H1 (cell line): Measurements from ENCODE around the gene ANO9. TPM values are rescaled to one million over a fixed set of nuclear protein-coding genes. Genes with fewer than 3 reads are reported as not detected.

ENCODE experiments used
- CTCF ChIA-PET: fragments of 300-600 bp; sonication (Branson Sonifier 250); formaldehyde crosslinking; loops from one replicate; lab custom pipeline; 2021; ENCODE audit not compliant: partially characterized antibody; lab: Charles Lee
- POLR2A ChIA-PET: fragments of 300-600 bp; sonication (Branson Sonifier 250); formaldehyde crosslinking; loops from one replicate; lab custom pipeline; 2021; ENCODE audit warnings: inconsistent platforms; ENCODE audit not compliant: partially characterized antibody; lab: Charles Lee
- DNase-seq, 2 experiments: peaks; one replicate each; pipeline versions ENCODE4 v3.0.0 to v3.0.0-alpha.2; 2010 to 2022; ENCODE audit warnings: low spot score in 2 of 2, low read depth in 1 of 2, mixed read lengths in 1 of 2
- FAIRE-seq: peaks from 2 replicates; lab custom pipeline; 2011; peaks lifted over from hg19 to GRCh38; lab: Jason Lieb, UNC
- H2AFZ ChIP-seq: 2 replicates; pipeline ENCODE4 v1.8.1; 2012; ENCODE audit warnings: low read length, inconsistent platforms
- H2AK5ac ChIP-seq: 2 replicates; pipeline ENCODE4 v1.6.1; 2013; ENCODE audit warnings: low read depth, low read length
- H2BK120ac ChIP-seq: replicated peaks from 2 replicates; pipeline ENCODE3; 2013; ENCODE audit warnings: low read depth, low read length, inconsistent platforms
- H2BK12ac ChIP-seq: 2 replicates; pipeline ENCODE4 v1.6.1; 2013; ENCODE audit warnings: low read depth, low read length
- H2BK15ac ChIP-seq: 2 replicates; pipeline ENCODE4 v1.6.1; 2013; ENCODE audit warnings: low read length
- H2BK20ac ChIP-seq: 2 replicates; pipeline ENCODE4 v1.6.1; 2013; ENCODE audit warnings: low read length
- H2BK5ac ChIP-seq: 2 replicates; pipeline ENCODE4 v1.6.1; 2013; ENCODE audit warnings: low read depth, low read length
- H3K14ac ChIP-seq: 2 replicates; pipeline ENCODE4 v1.6.1; 2013; ENCODE audit warnings: inconsistent platforms; ENCODE audit not compliant: insufficient read length
- H3K18ac ChIP-seq: 2 replicates; pipeline ENCODE4 v1.6.1; 2013; ENCODE audit warnings: low read length; ENCODE audit errors: extremely low read depth
- H3K23ac ChIP-seq: 2 replicates; pipeline ENCODE4 v1.6.1; 2013; ENCODE audit warnings: inconsistent platforms; ENCODE audit not compliant: insufficient read length
- H3K23me2 ChIP-seq: 2 replicates; pipeline ENCODE4 v1.6.1; 2013; ENCODE audit warnings: low read depth, low read length
- H3K27ac ChIP-seq: 2 replicates; pipeline ENCODE4 v1.6.1; 2011; ENCODE audit warnings: low read depth, low read length, inconsistent platforms
- H3K27me3 ChIP-seq, 4 experiments: replicated peaks in 1 of 4; 1 replicate in 1 of 4; 2 replicates in 3 of 4; pipeline versions ENCODE4 v1.6.1 to v1.8.1; 2011 to 2013; ENCODE audit warnings: low read length in 3 of 4, mild to moderate bottlenecking in 3 of 4, inconsistent platforms in 2 of 4, mixed read lengths in 2 of 4, moderate library complexity in 1 of 4; ENCODE audit not compliant: control insufficient read depth in 3 of 4, insufficient read depth in 3 of 4; ENCODE audit errors: extremely low read depth in 1 of 4
- H3K36me3 ChIP-seq, 4 experiments: 2 replicates each; pipeline versions ENCODE4 v1.6.1 to v1.8.1; 2011 to 2013; ENCODE audit warnings: mild to moderate bottlenecking in 4 of 4, low read length in 3 of 4, moderate library complexity in 2 of 4, control low read depth in 1 of 4, inconsistent platforms in 1 of 4; ENCODE audit not compliant: insufficient read depth in 4 of 4, control insufficient read depth in 2 of 4
- H3K4ac ChIP-seq: replicated peaks from 2 replicates; pipeline ENCODE3; 2013; ENCODE audit warnings: low read length, low read depth, mixed read lengths, inconsistent platforms; ENCODE audit not compliant: insufficient read length
- H3K4me1 ChIP-seq, 4 experiments: replicated peaks in 1 of 4; 1 replicate in 1 of 4; 2 replicates in 3 of 4; pipeline versions ENCODE4 v1.6.1 to v1.8.1; 2011 to 2013; ENCODE audit warnings: low read length in 3 of 4, inconsistent platforms in 2 of 4, mixed read lengths in 1 of 4; ENCODE audit not compliant: insufficient read depth in 4 of 4, control insufficient read depth in 3 of 4
- H3K4me2 ChIP-seq, 2 experiments: 2 replicates each; pipeline versions ENCODE4 v1.6.1 to v1.8.1; 2011 to 2013; ENCODE audit warnings: low read depth in 2 of 2, low read length in 2 of 2, control low read depth in 1 of 2, inconsistent platforms in 1 of 2, mild to moderate bottlenecking in 1 of 2; ENCODE audit not compliant: insufficient read depth in 1 of 2
- H3K4me3 ChIP-seq, 4 experiments: fragments of 200-600, 300-600 bp in 1 of 4; sonication (generic), shearing (Covaris generic), sonication (Bioruptor Twin) in 1 of 4; 2 replicates each; pipeline versions ENCODE4 v1.5.1 to v1.8.1; 2011 to 2016; ENCODE audit warnings: low read length in 4 of 4, low read depth in 3 of 4, control low read depth in 2 of 4, inconsistent platforms in 2 of 4, mild to moderate bottlenecking in 2 of 4, mixed read lengths in 1 of 4, moderate library complexity in 1 of 4; ENCODE audit not compliant: insufficient read depth in 2 of 4; ENCODE audit errors: extremely low read depth in 1 of 4
- H3K56ac ChIP-seq: replicated peaks from 2 replicates; pipeline ENCODE3; 2013; ENCODE audit warnings: low read depth, mild to moderate bottlenecking, mixed read lengths, low read length, inconsistent platforms; ENCODE audit not compliant: insufficient read length
- H3K79me1 ChIP-seq: 2 replicates; pipeline ENCODE4 v1.6.1; 2013; ENCODE audit warnings: low read depth, low read length, control low read depth
- H3K79me2 ChIP-seq, 2 experiments: 2 replicates each; pipeline versions ENCODE4 v1.6.1 to v1.8.1; 2012 to 2013; ENCODE audit warnings: low read length in 2 of 2, mild to moderate bottlenecking in 2 of 2, inconsistent platforms in 1 of 2; ENCODE audit not compliant: insufficient read depth in 2 of 2, control insufficient read depth in 1 of 2
- H3K9ac ChIP-seq, 4 experiments: replicated peaks in 1 of 4; 1 replicate in 1 of 4; 2 replicates in 3 of 4; pipeline versions ENCODE4 v1.6.1 to v1.8.1; 2011 to 2013; ENCODE audit warnings: low read depth in 3 of 4, low read length in 3 of 4, control low read depth in 2 of 4, mild to moderate bottlenecking in 2 of 4, moderate library complexity in 2 of 4, inconsistent platforms in 1 of 4; ENCODE audit errors: extremely low read depth in 1 of 4
- H3K9me3 ChIP-seq, 2 experiments: 2 replicates each; pipeline versions ENCODE4 v1.6.1 to v1.8.1; 2012 to 2013; ENCODE audit warnings: mild to moderate bottlenecking in 2 of 2, moderate library complexity in 2 of 2, control low read depth in 1 of 2, inconsistent platforms in 1 of 2, low read depth in 1 of 2, low read length in 1 of 2, mixed read lengths in 1 of 2; ENCODE audit not compliant: insufficient read depth in 2 of 2
- H4K20me1 ChIP-seq, 2 experiments: replicated peaks in 1 of 2; 2 replicates each; pipeline versions ENCODE3 to v1.8.1; 2011 to 2013; ENCODE audit warnings: inconsistent platforms in 2 of 2, low read length in 2 of 2, mild to moderate bottlenecking in 1 of 2; ENCODE audit not compliant: insufficient read depth in 2 of 2, control insufficient read depth in 1 of 2
- H4K5ac ChIP-seq: 2 replicates; pipeline ENCODE4 v1.6.1; 2013; ENCODE audit warnings: low read length, low read depth, mixed read lengths, inconsistent platforms; ENCODE audit not compliant: insufficient read length
- H4K8ac ChIP-seq: 2 replicates; pipeline ENCODE4 v1.8.0; 2013; ENCODE audit warnings: mild to moderate bottlenecking, moderate library complexity, low read length, inconsistent platforms; ENCODE audit not compliant: insufficient read depth; ENCODE audit errors: extremely low read depth
- H4K91ac ChIP-seq: replicated peaks from 2 replicates; pipeline ENCODE3; 2013; ENCODE audit warnings: low read length, mixed read lengths, inconsistent platforms; ENCODE audit not compliant: insufficient read length
- CBX5 ChIP-seq: fragments of 300-800, 300-1000 bp; sonication (generic); IDR thresholded peaks from 2 replicates; pipeline ENCODE4 v1.7.1; 2016; ENCODE audit warnings: antibody characterized with exemption, low read length, low read depth
- CBX8 ChIP-seq: fragments of 300-800, 300-1000 bp; sonication (generic); IDR thresholded peaks from 2 replicates; pipeline ENCODE4 v1.7.1; 2016; ENCODE audit warnings: low read depth, low read length, borderline replicate concordance
- CHD1 ChIP-seq: IDR thresholded peaks from 2 replicates; pipeline ENCODE4 v1.6.1; 2012; ENCODE audit warnings: low read depth, low read length, improper control_type of control experiment
- CTCF ChIP-seq, 3 experiments: IDR thresholded peaks; 1 replicate in 2 of 3; 2 replicates in 1 of 3; pipeline versions ENCODE4 v1.5.1 to v1.6.1; 2011; ENCODE audit warnings: low read length in 3 of 3, mild to moderate bottlenecking in 3 of 3, inconsistent platforms in 2 of 3, low read depth in 1 of 3, moderate library complexity in 1 of 3; ENCODE audit not compliant: insufficient read depth in 1 of 3; ENCODE audit errors: control extremely low read depth in 1 of 3
- NANOG ChIP-seq: IDR thresholded peaks from 2 replicates; pipeline ENCODE4 v1.6.1; 2011; ENCODE audit warnings: low read length, low read depth, mild to moderate bottlenecking, inconsistent platforms; ENCODE audit not compliant: insufficient read depth, poor library complexity, severe bottlenecking
- RBBP5 ChIP-seq: IDR thresholded peaks from 2 replicates; pipeline ENCODE4 v1.7.1; 2012; ENCODE audit warnings: low read depth, mild to moderate bottlenecking, inconsistent platforms, low read length, moderate library complexity, borderline replicate concordance
- SIRT6 ChIP-seq: IDR thresholded peaks from one replicate; pipeline ENCODE4 v1.7.1; 2012; ENCODE audit warnings: low read length, inconsistent platforms
- WGBS, 2 experiments: shearing (Covaris generic) in 1 of 2; methylation state at CpG; one replicate each; pipeline versions ENCODE4 v1.1.6 to v1.1.7; 2013 to 2015; ENCODE audit warnings: low lambda C conversion rate in 2 of 2, mixed read lengths in 2 of 2, inconsistent platforms in 1 of 2, low coverage in 1 of 2, missing lambda C conversion rate in 1 of 2; ENCODE audit not compliant: insufficient replicate concordance in 2 of 2, insufficient coverage in 1 of 2, insufficient read length in 1 of 2; ENCODE audit errors: extremely low coverage in 1 of 2, missing lambda C conversion rate in 1 of 2; 5-methylcytosine and 5-hydroxymethylcytosine counted together
- polyA plus RNA-seq, 7 experiments: library from polyadenylated mRNA; depleted of rRNA in 3 of 7; stranded (reverse) in 5 of 7; unstranded in 2 of 7; fragments of >200 nt in 5 of 7; fragments of 200-250 nt in 2 of 7; gene quantifications; 1 replicate in 5 of 7; 2 replicates in 1 of 7; 4 replicates in 1 of 7; pipeline versions ENCODE4 v1.2.1 to v1.2.3, GENCODE V29; 2011 to 2013; ENCODE audit warnings: missing spikeins in 2 of 7, mixed read lengths in 2 of 7
- total RNA-seq: library from RNA; stranded (reverse); fragmentation: NEBNext Ultra II Directional; extraction: Animal tissue kit (Norgen Biotek cat#: 25700); gene quantifications from 2 replicates; pipeline ENCODE4 v1.2.1, GENCODE V29; 2021

The ANO9 gene
- total and polyA plus RNA-seq, 2 of the 8 experiments (the other 6 are each of a cell fraction or from before 2014, with no cell fraction given) = 20.0 to 20.7 TPM

- Histone ChIP-seq H4K8ac (no peak overlapping the region), H3K9ac (no peak overlapping the region), H3K23me2 (peaks cover 2% of the 10 kb centered on the region; the same call in 1 of the 2 replicates), H2BK12ac (no peak overlapping the region), H4K91ac (no peak overlapping the region), H3K14ac (no peak overlapping the region), H3K79me1 (peaks cover 14% of the 10 kb centered on the region; the same call in 1 of the 2 replicates), H3K4ac (no peak overlapping the region), H4K5ac (no peak overlapping the region), H3K27ac (no peak overlapping the region), H3K9me3 (no peaks in the 10 kb centered on the region), H3K18ac (no peak overlapping the region), H3K27me3 (no peaks in the 10 kb centered on the region), H2BK15ac (no peak overlapping the region), H2BK20ac (no peak overlapping the region), H4K20me1 (peaks cover 15 to 20% of the 10 kb centered on the region in 2 experiments), H3K56ac (no peak overlapping the region), H2AFZ (no peak overlapping the region), H3K4me2 (no peak overlapping the region; a peak in 1 of 4 replicates), H3K36me3 (peaks cover 2 to 11% (median 3%) of the 10 kb centered on the region in 4 experiments; a peak in 3 of 8 replicates), H3K23ac (no peak overlapping the region), H2BK5ac (no peak overlapping the region), H3K4me3 (no peak overlapping the region), H2BK120ac (no peak overlapping the region), H3K4me1 (peaks cover 3 to 20% (median 11%) of the 10 kb centered on the region in 4 experiments), H3K79me2 (peaks cover 14 to 61% of the 10 kb centered on the region in 2 experiments; a peak in 3 of 4 replicates), H2AK5ac (no peak overlapping the region)
- FAIRE-seq (no peak), DNase-seq (no peak)
- TF ChIP-seq RBBP5 = no peak
- no peak for TF ChIP-seq CTCF (IDR thresholded peaks at IDR 0.05; ENCODE audit: control extremely low read depth in 1 of 3, insufficient read depth in 1 of 3, low read depth in 1 of 3, low read length in 3 of 3)
- TF ChIP-seq SIRT6 = no peak
- no peak for TF ChIP-seq CBX8
- TF ChIP-seq NANOG = no peak
- TF ChIP-seq CHD1 = no peak
- no peak for TF ChIP-seq CBX5
- CTCF ChIA-PET = interaction anchor here (1.1 to 5.4 kb wide), 4 partner anchors 20 to 61 kb away, joined by 3 to 32 read pairs (median 4); no protein-coding TSS in a partner anchor
- 93% methylated on average over 12 of the region's 12 CpGs; no CpG with 5 or more reads in 1 of the 2 experiments for WGBS, 2 experiments
- POLR2A ChIA-PET = interaction anchor here (0.5 to 4.8 kb wide), 8 partner anchors 10 to 41 kb away, joined by 3 to 21 read pairs (median 5); partner anchors contain the start of gene ANO9
These were observed 10.5 kb upstream of the ANO9 start for GRCh38 chr11:452203-452744.
